ENCODE data around the gene ETV3L.
"Not testable (repeated sequence)": the region's sequence is repeated elsewhere in the genome, so short reads cannot be mapped to it uniquely, and the experiment has no call there.

Gene ETV3L

GRCh38 chr1:157106813-157107189 is 7.2 kb upstream of the ETV3L start:
- H3K36me3 ChIP-seq (ENCODE audit: control insufficient read depth in 1 of 2, insufficient read depth in 2 of 2, low read length in 2 of 2): no peaks in the 10 kb centered on the region
- peaks cover 20 to 26% of the 10 kb centered on the region in 2 donors for H3K27me3 ChIP-seq (ENCODE audit: control insufficient read depth in 1 of 2, insufficient read depth in 2 of 2, low read length in 2 of 2)
- no peak overlapping the region for H3K27ac ChIP-seq (ENCODE audit: low read depth, low read length)
- H3K9me3 ChIP-seq (ENCODE audit: control insufficient read depth in 1 of 2, low read length in 2 of 2): no peaks in the 10 kb centered on the region
- no peak overlapping the region for H3K4me3 ChIP-seq (ENCODE audit: low read depth in 1 of 2, low read length in 2 of 2)
- H3K4me1 ChIP-seq (ENCODE audit: control insufficient read depth in 1 of 2, insufficient read depth in 2 of 2, low read length in 2 of 2): peaks cover 0 to 2% of the 10 kb centered on the region in 2 donors
- H3K9ac ChIP-seq (ENCODE audit: low read depth in 1 of 2, low read length in 2 of 2): no peak overlapping the region

- Histone ChIP-seq H3K9me3 (ENCODE audit: control insufficient read depth in 1 of 2, low read length in 2 of 2) (no peaks in the 10 kb centered on the region), H3K27ac (ENCODE audit: low read depth, low read length) (no peak overlapping the region), H3K4me3 (ENCODE audit: low read depth in 1 of 2, low read length in 2 of 2) (no peak overlapping the region), H3K36me3 (ENCODE audit: control insufficient read depth in 1 of 2, insufficient read depth in 2 of 2, low read length in 2 of 2) (no peaks in the 10 kb centered on the region), H3K4me1 (ENCODE audit: control insufficient read depth in 1 of 2, insufficient read depth in 2 of 2, low read length in 2 of 2) (peaks cover 0 to 2% of the 10 kb centered on the region in 2 donors), H3K27me3 (ENCODE audit: control insufficient read depth in 1 of 2, insufficient read depth in 2 of 2, low read length in 2 of 2) (peaks cover 20 to 26% of the 10 kb centered on the region in 2 donors), H3K9ac (ENCODE audit: low read depth in 1 of 2, low read length in 2 of 2) (no peak overlapping the region)
Measured at GRCh38 chr1:157105988-157106812, 6.6 kb upstream of the ETV3L start.

- no peak overlapping the region for H3K27ac ChIP-seq (ENCODE audit: low read depth, low read length)
- H3K9me3 ChIP-seq (ENCODE audit: control insufficient read depth in 1 of 2, low read length in 2 of 2): no peaks in the 10 kb centered on the region
- peaks cover 20 to 26% of the 10 kb centered on the region in 2 donors for H3K27me3 ChIP-seq (ENCODE audit: control insufficient read depth in 1 of 2, insufficient read depth in 2 of 2, low read length in 2 of 2)
- H3K4me1 ChIP-seq (ENCODE audit: control insufficient read depth in 1 of 2, insufficient read depth in 2 of 2, low read length in 2 of 2): peaks cover 0 to 2% of the 10 kb centered on the region in 2 donors
- H3K36me3 ChIP-seq (ENCODE audit: control insufficient read depth in 1 of 2, insufficient read depth in 2 of 2, low read length in 2 of 2): no peaks in the 10 kb centered on the region
- H3K4me3 ChIP-seq (ENCODE audit: low read depth in 1 of 2, low read length in 2 of 2): no peak overlapping the region
- H3K9ac ChIP-seq (ENCODE audit: low read depth in 1 of 2, low read length in 2 of 2): no peak overlapping the region
Measured at GRCh38 chr1:157105298-157105987, 5.8 kb upstream of the ETV3L start.

GRCh38 chr1:157104598-157105293 is 5.1 kb upstream of the ETV3L start:
- Histone ChIP-seq H3K4me3 (ENCODE audit: low read depth in 1 of 2, low read length in 2 of 2) (no peak overlapping the region), H3K4me1 (ENCODE audit: control insufficient read depth in 1 of 2, insufficient read depth in 2 of 2, low read length in 2 of 2) (peaks cover 0 to 2% of the 10 kb centered on the region in 2 donors), H3K9me3 (ENCODE audit: control insufficient read depth in 1 of 2, low read length in 2 of 2) (no peaks in the 10 kb centered on the region), H3K27me3 (ENCODE audit: control insufficient read depth in 1 of 2, insufficient read depth in 2 of 2, low read length in 2 of 2) (peaks cover 20 to 22% of the 10 kb centered on the region in 2 donors), H3K9ac (ENCODE audit: low read depth in 1 of 2, low read length in 2 of 2) (no peak overlapping the region), H3K27ac (ENCODE audit: low read depth, low read length) (no peak overlapping the region), H3K36me3 (ENCODE audit: control insufficient read depth in 1 of 2, insufficient read depth in 2 of 2, low read length in 2 of 2) (no peaks in the 10 kb centered on the region)

- Histone ChIP-seq H3K36me3 (ENCODE audit: control insufficient read depth in 1 of 2, insufficient read depth in 2 of 2, low read length in 2 of 2) (no peaks in the 10 kb centered on the region), H3K27me3 (ENCODE audit: control insufficient read depth in 1 of 2, insufficient read depth in 2 of 2, low read length in 2 of 2) (peaks cover 15 to 16% of the 10 kb centered on the region in 2 donors), H3K9ac (ENCODE audit: low read depth in 1 of 2, low read length in 2 of 2) (no peak overlapping the region), H3K4me3 (ENCODE audit: low read depth in 1 of 2, low read length in 2 of 2) (no peak overlapping the region), H3K4me1 (ENCODE audit: control insufficient read depth in 1 of 2, insufficient read depth in 2 of 2, low read length in 2 of 2) (peaks cover 0 to 2% of the 10 kb centered on the region in 2 donors), H3K9me3 (ENCODE audit: control insufficient read depth in 1 of 2, low read length in 2 of 2) (no peaks in the 10 kb centered on the region), H3K27ac (ENCODE audit: low read depth, low read length) (no peak overlapping the region)
Measured at GRCh38 chr1:157103268-157103667, 3.7 kb upstream of the ETV3L start.

GRCh38 chr1:157101149-157101548 is 1.5 kb upstream of the ETV3L start:
- Histone ChIP-seq H3K9me3 (ENCODE audit: control insufficient read depth in 1 of 2, low read length in 2 of 2) (no peaks in the 10 kb centered on the region), H3K36me3 (ENCODE audit: control insufficient read depth in 1 of 2, insufficient read depth in 2 of 2, low read length in 2 of 2) (no peaks in the 10 kb centered on the region), H3K27ac (ENCODE audit: low read depth, low read length) (no peak overlapping the region), H3K9ac (ENCODE audit: low read depth in 1 of 2, low read length in 2 of 2) (no peak overlapping the region), H3K27me3 (ENCODE audit: control insufficient read depth in 1 of 2, insufficient read depth in 2 of 2, low read length in 2 of 2) (no peaks in the 10 kb centered on the region), H3K4me3 (ENCODE audit: low read depth in 1 of 2, low read length in 2 of 2) (no peak overlapping the region), H3K4me1 (ENCODE audit: control insufficient read depth in 1 of 2, insufficient read depth in 2 of 2, low read length in 2 of 2) (no peaks in the 10 kb centered on the region)

GRCh38 chr1:157098987-157099632 is 498 bp downstream of the ETV3L start:
- H3K4me1 ChIP-seq (ENCODE audit: control insufficient read depth in 1 of 2, insufficient read depth in 2 of 2, low read length in 2 of 2); H3K9me3 ChIP-seq (ENCODE audit: control insufficient read depth in 1 of 2, low read length in 2 of 2); H3K4me3 ChIP-seq (ENCODE audit: low read depth in 1 of 2, low read length in 2 of 2); H3K9ac ChIP-seq (ENCODE audit: low read depth in 1 of 2, low read length in 2 of 2); H3K27me3 ChIP-seq (ENCODE audit: control insufficient read depth in 1 of 2, insufficient read depth in 2 of 2, low read length in 2 of 2); H3K36me3 ChIP-seq (ENCODE audit: control insufficient read depth in 1 of 2, insufficient read depth in 2 of 2, low read length in 2 of 2); H3K27ac ChIP-seq (ENCODE audit: low read depth, low read length): not testable (repeated sequence)

GRCh38 chr1:157098519-157098918 is 1.1 kb downstream of the ETV3L start:
- no peaks in the 10 kb centered on the region for H3K9me3 ChIP-seq (ENCODE audit: control insufficient read depth in 1 of 2, low read length in 2 of 2)
- H3K27me3 ChIP-seq (ENCODE audit: control insufficient read depth in 1 of 2, insufficient read depth in 2 of 2, low read length in 2 of 2): no peaks in the 10 kb centered on the region
- no peaks in the 10 kb centered on the region for H3K36me3 ChIP-seq (ENCODE audit: control insufficient read depth in 1 of 2, insufficient read depth in 2 of 2, low read length in 2 of 2)
- H3K4me1 ChIP-seq (ENCODE audit: control insufficient read depth in 1 of 2, insufficient read depth in 2 of 2, low read length in 2 of 2): no peaks in the 10 kb centered on the region
- no peak overlapping the region for H3K27ac ChIP-seq (ENCODE audit: low read depth, low read length)
- no peak overlapping the region for H3K4me3 ChIP-seq (ENCODE audit: low read depth in 1 of 2, low read length in 2 of 2)
- no peak overlapping the region for H3K9ac ChIP-seq (ENCODE audit: low read depth in 1 of 2, low read length in 2 of 2)

GRCh38 chr1:157097692-157098091 is 1.9 kb downstream of the ETV3L start:
- no peaks in the 10 kb centered on the region for H3K4me1 ChIP-seq (ENCODE audit: control insufficient read depth in 1 of 2, insufficient read depth in 2 of 2, low read length in 2 of 2)
- no peak overlapping the region for H3K9ac ChIP-seq (ENCODE audit: low read depth in 1 of 2, low read length in 2 of 2)
- H3K4me3 ChIP-seq (ENCODE audit: low read depth in 1 of 2, low read length in 2 of 2): no peak overlapping the region
- no peaks in the 10 kb centered on the region for H3K36me3 ChIP-seq (ENCODE audit: control insufficient read depth in 1 of 2, insufficient read depth in 2 of 2, low read length in 2 of 2)
- H3K27me3 ChIP-seq (ENCODE audit: control insufficient read depth in 1 of 2, insufficient read depth in 2 of 2, low read length in 2 of 2): no peaks in the 10 kb centered on the region
- H3K9me3 ChIP-seq (ENCODE audit: control insufficient read depth in 1 of 2, low read length in 2 of 2): no peaks in the 10 kb centered on the region
- H3K27ac ChIP-seq (ENCODE audit: low read depth, low read length): no peak overlapping the region
